Liver (tissue), 9 donors: ENCODE measurements around the gene DHRS12. TPM values are rescaled to one million over a fixed set of nuclear protein-coding genes. Genes with fewer than 3 reads are reported as not detected.

ENCODE experiments used
- DNase-seq: peaks from one replicate; pipeline ENCODE4 v3.0.0-alpha.2; 2017; ENCODE audit warnings: low spot score
- H3K27ac ChIP-seq, 2 donors: one replicate each; pipeline ENCODE4 v1.7.0; 2013; ENCODE audit warnings: inconsistent platforms in 2 of 2, low read length in 2 of 2, control low read depth in 1 of 2, low read depth in 1 of 2, mild to moderate bottlenecking in 1 of 2
- H3K27me3 ChIP-seq, 4 donors: one replicate each; pipeline versions ENCODE4 v1.6.1 to v1.7.0; 2013; ENCODE audit warnings: low read length in 3 of 4, inconsistent platforms in 1 of 4, mild to moderate bottlenecking in 1 of 4, moderate library complexity in 1 of 4; ENCODE audit not compliant: control insufficient read depth in 4 of 4, insufficient read depth in 4 of 4
- H3K36me3 ChIP-seq, 4 donors: one replicate each; pipeline versions ENCODE4 v1.6.1 to v1.7.0; 2013; ENCODE audit warnings: low read length in 3 of 4, mild to moderate bottlenecking in 3 of 4, low read depth in 1 of 4, moderate library complexity in 1 of 4; ENCODE audit not compliant: control insufficient read depth in 4 of 4, insufficient read depth in 3 of 4
- H3K4me1 ChIP-seq, 4 donors: one replicate each; pipeline versions ENCODE4 v1.6.1 to v1.7.0; 2013; ENCODE audit warnings: low read length in 3 of 4, mild to moderate bottlenecking in 3 of 4, moderate library complexity in 1 of 4; ENCODE audit not compliant: control insufficient read depth in 4 of 4, insufficient read depth in 4 of 4
- H3K4me3 ChIP-seq, 3 donors: one replicate each; pipeline versions ENCODE4 v1.6.1 to v1.7.0; 2013; ENCODE audit warnings: low read length in 3 of 3, control low read depth in 1 of 3, low read depth in 1 of 3, mild to moderate bottlenecking in 1 of 3
- H3K9ac ChIP-seq, 2 donors: one replicate each; pipeline ENCODE4 v1.7.0; 2013; ENCODE audit warnings: low read length in 2 of 2, mild to moderate bottlenecking in 2 of 2, moderate library complexity in 2 of 2, control low read depth in 1 of 2, low read depth in 1 of 2
- H3K9me3 ChIP-seq, 4 donors: one replicate each; pipeline versions ENCODE4 v1.6.1 to v1.7.0; 2013; ENCODE audit warnings: low read length in 3 of 4; ENCODE audit not compliant: control insufficient read depth in 4 of 4
- EGR1 ChIP-seq, 2 donors: IDR thresholded peaks; 2 replicates each; pipeline ENCODE4 v1.6.1; 2016 to 2018; ENCODE audit warnings: antibody characterized with exemption in 2 of 2, low read depth in 2 of 2
- FOXA1 ChIP-seq: IDR thresholded peaks from 2 replicates; pipeline ENCODE4 v1.6.1; 2016; ENCODE audit warnings: antibody characterized with exemption
- FOXA2 ChIP-seq: IDR thresholded peaks from 2 replicates; pipeline ENCODE4 v1.6.1; 2016; ENCODE audit warnings: antibody characterized with exemption
- GABPA ChIP-seq, 2 donors: IDR thresholded peaks in 1 of 2; conservative IDR thresholded peaks in 1 of 2; 2 replicates each; pipeline ENCODE4 v1.6.1; 2016; ENCODE audit warnings: antibody characterized with exemption in 2 of 2, mild to moderate bottlenecking in 1 of 2, moderate library complexity in 1 of 2
- HNF4A ChIP-seq, 2 donors: conservative IDR thresholded peaks; 2 replicates each; pipeline ENCODE4 v1.6.1; 2016; ENCODE audit warnings: antibody characterized with exemption in 2 of 2, mild to moderate bottlenecking in 2 of 2
- HNF4G ChIP-seq: IDR thresholded peaks from 2 replicates; pipeline ENCODE4 v1.6.1; 2016; ENCODE audit warnings: antibody characterized with exemption
- JUND ChIP-seq, 2 donors: IDR thresholded peaks; 2 replicates each; pipeline ENCODE4 v1.6.1; 2016; ENCODE audit warnings: antibody characterized with exemption in 2 of 2
- NR2F2 ChIP-seq: IDR thresholded peaks from 2 replicates; pipeline ENCODE4 v1.6.1; 2016; ENCODE audit warnings: antibody characterized with exemption
- RAD21 ChIP-seq, 2 donors: IDR thresholded peaks; 2 replicates each; pipeline ENCODE4 v1.6.1; 2016; ENCODE audit warnings: antibody characterized with exemption in 2 of 2, mild to moderate bottlenecking in 2 of 2
- REST ChIP-seq: IDR thresholded peaks from 2 replicates; pipeline ENCODE4 v1.6.1; 2016; ENCODE audit warnings: antibody characterized with exemption, mild to moderate bottlenecking
- RXRA ChIP-seq, 2 donors: IDR thresholded peaks; 2 replicates each; pipeline ENCODE4 v1.6.1; 2017 to 2018; ENCODE audit warnings: antibody characterized with exemption in 2 of 2, mild to moderate bottlenecking in 1 of 2
- SP1 ChIP-seq: IDR thresholded peaks from 2 replicates; pipeline ENCODE4 v1.6.1; 2018; ENCODE audit warnings: antibody characterized with exemption, mild to moderate bottlenecking
- TAF1 ChIP-seq: conservative IDR thresholded peaks from 2 replicates; pipeline ENCODE4 v1.6.1; 2016; ENCODE audit warnings: antibody characterized with exemption, mild to moderate bottlenecking
- YY1 ChIP-seq: IDR thresholded peaks from 2 replicates; pipeline ENCODE4 v1.6.1; 2016; ENCODE audit warnings: antibody characterized with exemption, mild to moderate bottlenecking
- WGBS: extraction: QIAGEN DNeasy Blood & Tissue Kit; methylation state at CpG from one replicate; pipeline ENCODE4 v1.1.7; 2013; 5-methylcytosine and 5-hydroxymethylcytosine counted together
- polyA plus RNA-seq, 2 donors: library from polyadenylated mRNA; stranded (reverse) in 1 of 2; unstranded in 1 of 2; fragments of 200-250 nt in 1 of 2; fragments of >200 nt in 1 of 2; fragmentation: Nextera tagmentation in 1 of 2; extraction: Ambion mirVana in 1 of 2; gene quantifications; one replicate each; pipeline versions ENCODE4 v1.2.1 to v1.2.3, GENCODE V29; 2013 to 2015
- total RNA-seq, 2 donors: library from RNA; depleted of rRNA; stranded (reverse); fragments of >200 nt; gene quantifications; one replicate each; pipeline ENCODE4 v1.2.3, GENCODE V29; 2014
- TF ChIP-seq, protein P1 (sequence below): IDR thresholded peaks from 2 replicates; pipeline ENCODE4 v1.6.1; 2016; ENCODE audit warnings: antibody characterized with exemption
- TF ChIP-seq, protein P2 (sequence below): IDR thresholded peaks from 2 replicates; pipeline ENCODE4 v1.6.1; 2016; ENCODE audit warnings: antibody characterized with exemption
- TF ChIP-seq, protein P3 (sequence below): IDR thresholded peaks from 2 replicates; pipeline ENCODE4 v1.6.1; 2016; ENCODE audit warnings: antibody characterized with exemption
- TF ChIP-seq, protein P4 (sequence below): fragments of 150-350 bp; IDR thresholded peaks from 2 replicates; pipeline ENCODE4 v1.5.1; 2017; ENCODE audit warnings: improper control_type of control experiment, low read depth, low read length; ENCODE audit not compliant: missing input control
- donor health status: healthy.
- donor health status: healthy.
- donor health status: healthy.
- donor health status: healthy.
- donor health status: healthy.

The DHRS12 gene
- total and polyA plus RNA-seq, 4 donors = 6.5 to 15.5 (median 9.3) TPM

DNA sequence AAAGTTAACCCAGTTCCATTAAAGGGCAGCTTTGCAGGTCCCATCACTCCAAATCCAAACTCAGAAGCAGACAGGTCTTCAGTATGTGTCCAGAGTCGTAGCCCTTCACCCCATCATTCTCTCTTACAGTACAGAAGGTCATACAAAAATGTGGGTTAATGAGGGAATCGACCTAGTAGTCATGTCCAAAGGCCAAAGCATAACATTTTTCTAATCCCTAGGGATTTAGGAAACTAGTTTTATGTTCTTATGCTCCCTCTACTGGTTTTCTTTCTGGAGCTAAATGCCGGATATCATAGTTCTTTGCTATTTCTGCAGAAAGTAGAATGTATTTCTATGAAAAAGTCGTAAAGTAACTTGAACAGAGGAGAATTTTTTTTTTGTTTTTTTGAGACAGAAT is 72.2 kb downstream of the DHRS12 start:
- peaks cover 9 to 22% (median 17%) of the 10 kb centered on the region in 4 donors for H3K4me1 ChIP-seq
- H3K36me3 ChIP-seq = no peaks in the 10 kb centered on the region
- H3K27ac ChIP-seq = peak overlapping the region; percentile 48 to 82
- DNase-seq = no peak
- 23% methylated on average over 4 of the region's 4 CpGs for WGBS
- H3K27me3 ChIP-seq = no peaks in the 10 kb centered on the region
- no peaks in the 10 kb centered on the region for H3K9me3 ChIP-seq
- TF ChIP-seq HNF4G (peak; percentile 54), RXRA (IDR thresholded peaks at IDR 0.05) (peak; percentile 60 to 77), HNF4A (conservative IDR thresholded peaks at IDR 0.05) (peak; percentile 56 to 80), JUND (IDR thresholded peaks at IDR 0.05) (peak in 1 of 2 donors; percentile 21), GABPA (IDR thresholded peaks at IDR 0.05 in 1 of 2, conservative IDR thresholded peaks at IDR 0.05 in 1 of 2) (no peak), NR2F2 (peak; percentile 97), YY1 (peak; percentile 14), EGR1 (IDR thresholded peaks at IDR 0.05; ENCODE audit: low read depth in 2 of 2) (no peak), RAD21 (IDR thresholded peaks at IDR 0.05) (peak; percentile 86 to 88), TAF1 (no peak), FOXA1 (no peak), FOXA2 (no peak), SP1 (peak; percentile 31), REST (no peak)
- TF ChIP-seq, protein P1, sequence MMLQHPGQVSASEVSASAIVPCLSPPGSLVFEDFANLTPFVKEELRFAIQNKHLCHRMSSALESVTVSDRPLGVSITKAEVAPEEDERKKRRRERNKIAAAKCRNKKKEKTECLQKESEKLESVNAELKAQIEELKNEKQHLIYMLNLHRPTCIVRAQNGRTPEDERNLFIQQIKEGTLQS = no peak
- TF ChIP-seq, protein P2, sequence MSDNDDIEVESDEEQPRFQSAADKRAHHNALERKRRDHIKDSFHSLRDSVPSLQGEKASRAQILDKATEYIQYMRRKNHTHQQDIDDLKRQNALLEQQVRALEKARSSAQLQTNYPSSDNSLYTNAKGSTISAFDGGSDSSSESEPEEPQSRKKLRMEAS = no peak
- TF ChIP-seq, protein P3, sequence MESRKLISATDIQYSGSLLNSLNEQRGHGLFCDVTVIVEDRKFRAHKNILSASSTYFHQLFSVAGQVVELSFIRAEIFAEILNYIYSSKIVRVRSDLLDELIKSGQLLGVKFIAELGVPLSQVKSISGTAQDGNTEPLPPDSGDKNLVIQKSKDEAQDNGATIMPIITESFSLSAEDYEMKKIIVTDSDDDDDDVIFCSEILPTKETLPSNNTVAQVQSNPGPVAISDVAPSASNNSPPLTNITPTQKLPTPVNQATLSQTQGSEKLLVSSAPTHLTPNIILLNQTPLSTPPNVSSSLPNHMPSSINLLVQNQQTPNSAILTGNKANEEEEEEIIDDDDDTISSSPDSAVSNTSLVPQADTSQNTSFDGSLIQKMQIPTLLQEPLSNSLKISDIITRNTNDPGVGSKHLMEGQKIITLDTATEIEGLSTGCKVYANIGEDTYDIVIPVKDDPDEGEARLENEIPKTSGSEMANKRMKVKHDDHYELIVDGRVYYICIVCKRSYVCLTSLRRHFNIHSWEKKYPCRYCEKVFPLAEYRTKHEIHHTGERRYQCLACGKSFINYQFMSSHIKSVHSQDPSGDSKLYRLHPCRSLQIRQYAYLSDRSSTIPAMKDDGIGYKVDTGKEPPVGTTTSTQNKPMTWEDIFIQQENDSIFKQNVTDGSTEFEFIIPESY = no peak
- TF ChIP-seq, protein P4, sequence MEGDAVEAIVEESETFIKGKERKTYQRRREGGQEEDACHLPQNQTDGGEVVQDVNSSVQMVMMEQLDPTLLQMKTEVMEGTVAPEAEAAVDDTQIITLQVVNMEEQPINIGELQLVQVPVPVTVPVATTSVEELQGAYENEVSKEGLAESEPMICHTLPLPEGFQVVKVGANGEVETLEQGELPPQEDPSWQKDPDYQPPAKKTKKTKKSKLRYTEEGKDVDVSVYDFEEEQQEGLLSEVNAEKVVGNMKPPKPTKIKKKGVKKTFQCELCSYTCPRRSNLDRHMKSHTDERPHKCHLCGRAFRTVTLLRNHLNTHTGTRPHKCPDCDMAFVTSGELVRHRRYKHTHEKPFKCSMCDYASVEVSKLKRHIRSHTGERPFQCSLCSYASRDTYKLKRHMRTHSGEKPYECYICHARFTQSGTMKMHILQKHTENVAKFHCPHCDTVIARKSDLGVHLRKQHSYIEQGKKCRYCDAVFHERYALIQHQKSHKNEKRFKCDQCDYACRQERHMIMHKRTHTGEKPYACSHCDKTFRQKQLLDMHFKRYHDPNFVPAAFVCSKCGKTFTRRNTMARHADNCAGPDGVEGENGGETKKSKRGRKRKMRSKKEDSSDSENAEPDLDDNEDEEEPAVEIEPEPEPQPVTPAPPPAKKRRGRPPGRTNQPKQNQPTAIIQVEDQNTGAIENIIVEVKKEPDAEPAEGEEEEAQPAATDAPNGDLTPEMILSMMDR = peak; percentile 43
- H3K9ac ChIP-seq = no peak overlapping the region
- no peak overlapping the region for H3K4me3 ChIP-seq
